ENCODE measurements around the gene SUGP2. TPM values are rescaled to one million over a fixed set of nuclear protein-coding genes. Genes with fewer than 3 reads are reported as not detected.

The SUGP2 gene
- total RNA-seq, 6 experiments from 2014 or later: 17.4 to 36.4 (median 30.0) TPM

- TF ChIP-seq POLR2A (IDR thresholded peaks at IDR 0.05): no peak
- TF ChIP-seq CTCF (IDR thresholded peaks at IDR 0.05): no peak
- Histone ChIP-seq H3K27ac (no peak overlapping the region), H3K9me3 (no peaks in the 10 kb centered on the region), H3K4me1 (peaks cover 0 to 18% (median 2%) of the 10 kb centered on the region in 4 donors), H3K36me3 (peaks cover 0 to 62% (median 30%) of the 10 kb centered on the region in 4 donors), H3K27me3 (no peaks in the 10 kb centered on the region), H3K4me3 (no peak overlapping the region)
- DNase-seq (no peak), ATAC-seq (peak; percentile 41 to 83 (median 66))
- WGBS (ENCODE audit: insufficient coverage, low coverage, low lambda C conversion rate, missing lambda C conversion rate): 14% methylated on average over 3 of the region's 3 CpGs
- intact Hi-C loops (cut with DNase I): no loop called here
Observed at GRCh38 chr19:19021115-19021514, 12.2 kb downstream of the SUGP2 start.

GRCh38 chr19:19010551-19010950 is 22.8 kb downstream of the SUGP2 start:
- H3K4me1 ChIP-seq: no peaks in the 10 kb centered on the region
- no peak for TF ChIP-seq POLR2A (IDR thresholded peaks at IDR 0.05)
- no peak for DNase-seq
- no peaks in the 10 kb centered on the region for H3K9me3 ChIP-seq
- no peak overlapping the region for H3K27ac ChIP-seq
- H3K4me3 ChIP-seq: no peak overlapping the region
- no peak for ATAC-seq
- H3K36me3 ChIP-seq: peaks cover 0 to 66% (median 33%) of the 10 kb centered on the region in 4 donors
- H3K27me3 ChIP-seq: no peaks in the 10 kb centered on the region
- intact Hi-C loops (cut with DNase I): no loop called here
- 96% methylated on average over 3 of the region's 5 CpGs for WGBS (ENCODE audit: insufficient coverage, low coverage, low lambda C conversion rate, missing lambda C conversion rate)

- H3K4me1 ChIP-seq: no peaks in the 10 kb centered on the region
- no peaks in the 10 kb centered on the region for H3K9me3 ChIP-seq
- H3K27me3 ChIP-seq: no peaks in the 10 kb centered on the region
- H3K27ac ChIP-seq: no peak overlapping the region
- peaks cover 0 to 66% (median 33%) of the 10 kb centered on the region in 4 donors for H3K36me3 ChIP-seq
- intact Hi-C loops (cut with DNase I): no loop called here
- 91% methylated on average over 4 of the region's 18 CpGs for WGBS (ENCODE audit: insufficient coverage, low coverage, low lambda C conversion rate, missing lambda C conversion rate)
- no peak for DNase-seq
- ATAC-seq: no peak
- TF ChIP-seq POLR2A (IDR thresholded peaks at IDR 0.05) (no peak), CTCF (IDR thresholded peaks at IDR 0.05) (no peak)
- H3K4me3 ChIP-seq: no peak overlapping the region
Observed at GRCh38 chr19:19009951-19010350, 23.4 kb downstream of the SUGP2 start.

- TF ChIP-seq POLR2A (IDR thresholded peaks at IDR 0.05) (no peak), CTCF (IDR thresholded peaks at IDR 0.05) (no peak)
- H3K27ac ChIP-seq: no peak overlapping the region
- ATAC-seq: no peak
- H3K4me3 ChIP-seq: no peak overlapping the region
- H3K27me3 ChIP-seq: no peaks in the 10 kb centered on the region
- intact Hi-C loops (cut with DNase I): no loop called here
- H3K36me3 ChIP-seq: peaks cover 0 to 69% (median 29%) of the 10 kb centered on the region in 4 donors
- DNase-seq: no peak
- no peaks in the 10 kb centered on the region for H3K9me3 ChIP-seq
- no peaks in the 10 kb centered on the region for H3K4me1 ChIP-seq
- 89% methylated on average over 3 of the region's 3 CpGs for WGBS (ENCODE audit: insufficient coverage, low coverage, low lambda C conversion rate, missing lambda C conversion rate)
Observed at GRCh38 chr19:19006213-19006612, 27.1 kb downstream of the SUGP2 start.

GRCh38 chr19:19004144-19004543 is 29.2 kb downstream of the SUGP2 start:
- ATAC-seq (no peak), DNase-seq (no peak)
- WGBS (ENCODE audit: insufficient coverage, low coverage, low lambda C conversion rate, missing lambda C conversion rate): 79% methylated on average over 5 of the region's 18 CpGs
- no peak overlapping the region for H3K27ac ChIP-seq
- no peaks in the 10 kb centered on the region for H3K27me3 ChIP-seq
- H3K36me3 ChIP-seq: peaks cover 0 to 49% (median 19%) of the 10 kb centered on the region in 4 donors
- no peak overlapping the region for H3K4me3 ChIP-seq
- H3K9me3 ChIP-seq: no peaks in the 10 kb centered on the region
- intact Hi-C loops (cut with DNase I): no loop called here
- TF ChIP-seq POLR2A (IDR thresholded peaks at IDR 0.05) (no peak), CTCF (IDR thresholded peaks at IDR 0.05) (no peak)
- no peaks in the 10 kb centered on the region for H3K4me1 ChIP-seq

Measured in right lobe of liver (tissue), 6 donors.